ENCODE results near the gene C16orf89. TPM values are rescaled to one million over a fixed set of nuclear protein-coding genes. Genes with fewer than 3 reads are reported as not detected.

The C16orf89 gene
- total RNA-seq, 4 donors from 2014 or later, result 6.3 to 39.0 (median 17.8) TPM

DNA sequence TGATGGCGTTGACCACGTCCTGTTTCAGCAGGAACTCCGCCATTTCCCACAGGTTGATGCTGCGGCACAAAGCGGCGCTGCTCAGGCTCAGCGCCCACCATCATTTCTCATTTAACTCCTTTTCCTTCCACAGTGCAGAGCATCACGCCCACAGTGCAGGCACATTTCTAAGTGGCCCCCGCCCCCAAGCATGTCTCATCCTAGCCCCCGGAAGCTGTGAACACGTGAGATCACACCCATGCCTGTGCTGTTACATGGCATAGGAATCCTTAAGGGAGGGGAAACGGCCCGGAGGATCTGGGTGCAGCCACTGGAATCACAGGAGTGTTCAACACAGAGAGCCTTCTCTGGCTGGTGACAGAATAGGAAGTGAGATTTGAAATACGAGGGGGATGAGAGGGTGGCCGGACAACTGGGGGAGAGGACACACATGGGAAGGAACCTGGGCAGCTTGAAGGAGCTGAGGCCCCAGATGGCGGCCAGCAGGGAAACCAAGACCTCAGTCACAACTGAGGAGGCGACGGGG, 36.7 kb downstream of the C16orf89 start:
- TF ChIP-seq POLR2A (IDR thresholded peaks at IDR 0.05) (no peak), CTCF (IDR thresholded peaks at IDR 0.05) (no peak), EP300 (IDR thresholded peaks at IDR 0.05) (no peak)
- H3K4me1 ChIP-seq, result peaks cover 0 to 17% (median 6%) of the 10 kb centered on the region in 4 donors
- H3K4me3 ChIP-seq, result no peak overlapping the region
- no peaks in the 10 kb centered on the region for H3K9me3 ChIP-seq
- no peaks in the 10 kb centered on the region for H3K27me3 ChIP-seq
- no peak overlapping the region for H3K27ac ChIP-seq
- WGBS, 2 donors, result 92 to 93% methylated on average over 18 of the region's 18 CpGs
- peaks cover 0 to 58% (median 0%) of the 10 kb centered on the region in 3 donors for H3K36me3 ChIP-seq
- DNase-seq (ENCODE audit: low spot score in 2 of 2), result no peak

DNA sequence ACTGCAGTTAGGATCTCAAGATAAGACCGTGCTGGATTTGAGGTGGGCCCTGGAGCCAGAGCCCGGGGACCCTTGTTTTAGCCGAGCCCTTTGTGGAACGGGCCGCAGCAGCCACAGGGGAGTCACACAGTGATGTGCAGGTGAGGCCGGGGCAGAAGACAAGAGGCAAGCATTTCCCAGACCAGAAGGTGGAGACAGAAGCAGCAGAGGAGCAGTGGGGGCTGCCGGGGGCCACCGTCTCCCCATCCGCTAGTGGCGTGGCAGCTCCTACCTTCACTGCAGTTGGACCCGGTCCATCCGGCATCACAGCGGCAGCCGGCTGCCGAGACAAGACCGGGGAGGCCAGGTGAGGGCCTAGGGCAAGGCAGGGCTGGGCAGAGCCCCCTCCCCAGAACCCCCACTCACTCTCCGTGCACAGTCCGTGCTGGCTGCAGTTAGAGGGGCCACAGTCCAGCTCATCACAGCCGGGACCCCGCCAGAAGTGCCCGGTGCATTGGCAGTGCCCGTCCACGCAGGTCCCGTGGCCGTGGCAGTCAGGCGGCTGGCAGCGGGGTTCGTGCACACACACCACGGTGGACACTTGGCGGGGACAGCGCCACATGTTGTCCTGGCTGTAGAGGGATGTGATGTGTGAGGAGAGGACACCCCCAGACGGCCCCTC, 38.1 kb downstream of the C16orf89 start:
- H3K27me3 ChIP-seq, result no peaks in the 10 kb centered on the region
- peaks cover 0 to 10% (median 3%) of the 10 kb centered on the region in 4 donors for H3K4me1 ChIP-seq
- WGBS, 2 donors, result 92 to 95% methylated on average over 29 to 32 of the region's 32 CpGs
- peaks cover 0 to 58% (median 0%) of the 10 kb centered on the region in 3 donors for H3K36me3 ChIP-seq
- H3K4me3 ChIP-seq, result no peak overlapping the region
- DNase-seq (ENCODE audit: low spot score in 2 of 2), result no peak
- TF ChIP-seq CTCF (IDR thresholded peaks at IDR 0.05) (no peak), EP300 (IDR thresholded peaks at IDR 0.05) (no peak), POLR2A (IDR thresholded peaks at IDR 0.05) (no peak)
- no peaks in the 10 kb centered on the region for H3K9me3 ChIP-seq
- no peak overlapping the region for H3K27ac ChIP-seq

GRCh38 chr16:5027086-5027485, 38.7 kb downstream of the C16orf89 start:
- peaks cover 0 to 58% (median 0%) of the 10 kb centered on the region in 3 donors for H3K36me3 ChIP-seq
- DNase-seq (ENCODE audit: low spot score in 2 of 2), result no peak
- no peak overlapping the region for H3K27ac ChIP-seq
- no peak overlapping the region for H3K4me3 ChIP-seq
- no peaks in the 10 kb centered on the region for H3K9me3 ChIP-seq
- peaks cover 0 to 6% (median 0%) of the 10 kb centered on the region in 4 donors for H3K4me1 ChIP-seq
- WGBS, 2 donors, result 91 to 95% methylated on average over 5 to 6 of the region's 7 CpGs
- TF ChIP-seq CTCF (IDR thresholded peaks at IDR 0.05) (no peak), POLR2A (IDR thresholded peaks at IDR 0.05) (no peak), EP300 (IDR thresholded peaks at IDR 0.05) (no peak)
- no peaks in the 10 kb centered on the region for H3K27me3 ChIP-seq

DNA sequence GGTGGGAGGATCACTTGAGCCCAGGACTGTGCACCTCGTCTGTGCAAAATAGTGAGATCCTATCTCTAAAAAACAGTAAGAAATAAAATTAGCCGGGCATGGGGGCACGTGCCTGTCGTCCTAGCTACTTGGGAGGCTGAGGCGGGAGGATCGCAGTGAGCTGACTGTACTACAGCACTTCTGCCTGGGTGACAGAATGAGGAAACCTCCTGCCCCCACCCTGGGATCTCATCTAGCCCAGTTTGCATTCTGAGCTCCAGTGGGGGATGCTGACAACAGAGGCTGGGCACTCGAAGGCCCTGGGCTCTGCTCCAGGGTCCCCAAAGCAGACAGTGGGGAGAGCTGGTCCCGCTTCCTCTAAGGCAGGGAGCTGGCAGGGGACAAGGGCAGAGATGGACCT, 39.1 kb downstream of the C16orf89 start:
- H3K36me3 ChIP-seq, result peaks cover 0 to 57% (median 0%) of the 10 kb centered on the region in 3 donors
- no peaks in the 10 kb centered on the region for H3K27me3 ChIP-seq
- TF ChIP-seq EP300 (IDR thresholded peaks at IDR 0.05) (no peak), CTCF (IDR thresholded peaks at IDR 0.05) (no peak), POLR2A (IDR thresholded peaks at IDR 0.05) (no peak)
- no peaks in the 10 kb centered on the region for H3K9me3 ChIP-seq
- peaks cover 0 to 6% (median 0%) of the 10 kb centered on the region in 4 donors for H3K4me1 ChIP-seq
- 89 to 91% methylated on average over 7 to 8 of the region's 8 CpGs for WGBS, 2 donors
- H3K27ac ChIP-seq, result no peak overlapping the region
- no peak overlapping the region for H3K4me3 ChIP-seq
- no peak for DNase-seq (ENCODE audit: low spot score in 2 of 2)

DNA sequence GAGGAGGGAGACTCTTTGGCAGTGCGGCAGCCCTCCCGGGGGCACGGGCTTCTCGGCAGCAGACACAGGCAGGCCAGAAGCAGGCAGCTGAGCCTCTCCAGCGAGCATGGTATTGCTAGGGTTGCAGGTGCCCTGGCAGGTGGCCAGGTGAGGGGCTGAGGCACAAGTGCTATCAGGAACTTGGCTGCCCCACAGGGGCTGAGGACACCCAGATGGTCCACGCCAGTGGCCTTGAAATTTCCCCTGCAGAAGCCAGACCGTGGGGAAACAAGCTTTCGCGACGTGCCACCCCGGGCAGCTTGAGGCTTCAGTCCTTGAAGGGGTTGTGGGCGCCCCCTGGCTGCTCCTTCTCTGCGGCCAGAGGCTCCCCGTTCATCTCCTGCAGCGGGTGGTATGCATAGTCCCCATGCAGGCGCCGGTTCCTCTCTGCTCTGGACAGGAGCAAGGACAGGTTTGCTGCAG, 40.6 kb downstream of the C16orf89 start:
- Histone ChIP-seq H3K4me3 (no peak overlapping the region), H3K9me3 (no peaks in the 10 kb centered on the region), H3K4me1 (peaks cover 0 to 15% (median 2%) of the 10 kb centered on the region in 4 donors), H3K36me3 (peaks cover 0 to 42% (median 0%) of the 10 kb centered on the region in 3 donors), H3K27me3 (no peaks in the 10 kb centered on the region), H3K27ac (peak overlapping the region in 2 of 4 donors; percentile 7 to 89)
- peak in 1 of 2 donors; percentile 18 for DNase-seq (ENCODE audit: low spot score in 2 of 2)
- peak in 1 of 2 donors; percentile 25 for TF ChIP-seq EP300 (IDR thresholded peaks at IDR 0.05)
- TF ChIP-seq CTCF (IDR thresholded peaks at IDR 0.05), result peak; percentile 23 to 47 (median 32)
- TF ChIP-seq POLR2A (IDR thresholded peaks at IDR 0.05), result no peak
- 29 to 36% methylated on average over 12 to 14 of the region's 17 CpGs for WGBS, 2 donors
